OCI-LY1 (cell line): ENCODE results near the gene HCN1.

Source experiments
- EZH2 ChIP-seq: fragments of 200-600 bp; sonication (generic), shearing (Covaris generic); IDR thresholded peaks from 2 replicates; pipeline ENCODE4 v1.8.0; 2017; ENCODE audit warnings: borderline replicate concordance, mixed run types, mild to moderate bottlenecking, antibody characterized with exemption, low read length, moderate library complexity, mixed read lengths
- TF ChIP-seq, protein P1 (sequence below): fragments of 200-600 bp; sonication (generic), shearing (Covaris generic); IDR thresholded peaks from 2 replicates; pipeline ENCODE4 v1.5.1; 2017; ENCODE audit warnings: mild to moderate bottlenecking, antibody characterized with exemption, low read length, moderate library complexity, mixed read lengths

- no peak for TF ChIP-seq EZH2
- TF ChIP-seq, protein P1, sequence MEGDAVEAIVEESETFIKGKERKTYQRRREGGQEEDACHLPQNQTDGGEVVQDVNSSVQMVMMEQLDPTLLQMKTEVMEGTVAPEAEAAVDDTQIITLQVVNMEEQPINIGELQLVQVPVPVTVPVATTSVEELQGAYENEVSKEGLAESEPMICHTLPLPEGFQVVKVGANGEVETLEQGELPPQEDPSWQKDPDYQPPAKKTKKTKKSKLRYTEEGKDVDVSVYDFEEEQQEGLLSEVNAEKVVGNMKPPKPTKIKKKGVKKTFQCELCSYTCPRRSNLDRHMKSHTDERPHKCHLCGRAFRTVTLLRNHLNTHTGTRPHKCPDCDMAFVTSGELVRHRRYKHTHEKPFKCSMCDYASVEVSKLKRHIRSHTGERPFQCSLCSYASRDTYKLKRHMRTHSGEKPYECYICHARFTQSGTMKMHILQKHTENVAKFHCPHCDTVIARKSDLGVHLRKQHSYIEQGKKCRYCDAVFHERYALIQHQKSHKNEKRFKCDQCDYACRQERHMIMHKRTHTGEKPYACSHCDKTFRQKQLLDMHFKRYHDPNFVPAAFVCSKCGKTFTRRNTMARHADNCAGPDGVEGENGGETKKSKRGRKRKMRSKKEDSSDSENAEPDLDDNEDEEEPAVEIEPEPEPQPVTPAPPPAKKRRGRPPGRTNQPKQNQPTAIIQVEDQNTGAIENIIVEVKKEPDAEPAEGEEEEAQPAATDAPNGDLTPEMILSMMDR = no peak
Measured at GRCh38 chr5:45402804-45403455, 293.2 kb downstream of the HCN1 start.
